K562 (cell line): ENCODE data around the gene ACSF3. TPM values are rescaled to one million over a fixed set of nuclear protein-coding genes. Genes with fewer than 3 reads are reported as not detected.

Source experiments
- ATAC-seq: fragments of 200-7000 bp; cut with Tn5 transposase; 3 replicates; pipeline ENCODE4 v1.9.1; 2020; ENCODE audit warnings: moderate library complexity
- BruUV-seq: library from RNA; stranded (reverse); fragments of 400-500 nt; replicated peaks from 2 replicates; lab custom pipeline; 2021; lab: Mats Ljungman, UMichigan
- CTCF ChIA-PET: fragments of 300-600 bp; formaldehyde crosslinking; extraction: SDS; loops from one replicate; lab custom pipeline; 2021; ENCODE audit warnings: low intra/inter-chr PET ratio; lab: Yijun Ruan, JAX
- POLR2A ChIA-PET: fragments of 300-600, 350-650 bp; sonication (Branson Sonifier 250); formaldehyde crosslinking; extraction: SDS; loops from one replicate; lab custom pipeline; 2021; ENCODE audit warnings: antibody characterized with exemption, inconsistent platforms; lab: Yijun Ruan, JAX
- DNase-seq, 4 experiments: peaks; one replicate each; pipeline versions ENCODE4 v3.0.0 to v3.0.0-alpha.2; 2011 to 2018; ENCODE audit warnings: low spot score in 3 of 4, mixed read lengths in 3 of 4; ENCODE audit errors: extremely low read depth in 1 of 4
- FAIRE-seq: peaks from 2 replicates; lab custom pipeline; 2011; peaks lifted over from hg19 to GRCh38; lab: Jason Lieb, UNC
- H2AFZ ChIP-seq: 2 replicates; pipeline ENCODE4 v1.6.0; 2011; ENCODE audit warnings: low read depth, low read length, control low read depth, inconsistent platforms
- H3K27ac ChIP-seq: fragments of 200-600 bp; 3 replicates; pipeline ENCODE4 v1.8.0; 2011; ENCODE audit warnings: low read depth, mild to moderate bottlenecking, control low read depth, inconsistent platforms, low read length, moderate library complexity, mixed read lengths; ENCODE audit errors: extremely low read depth
- H3K27me3 ChIP-seq, 2 experiments: fragments of 300-600 bp in 1 of 2; 2 replicates in 1 of 2; 3 replicates in 1 of 2; pipeline versions ENCODE4 v1.6.0 to v1.8.0; 2011; ENCODE audit warnings: inconsistent platforms in 2 of 2, low read length in 2 of 2, mild to moderate bottlenecking in 1 of 2, mixed read lengths in 1 of 2, moderate library complexity in 1 of 2; ENCODE audit not compliant: control insufficient read depth in 2 of 2, insufficient read depth in 2 of 2
- H3K36me3 ChIP-seq: fragments of 300-600 bp; 3 replicates; pipeline ENCODE4 v1.8.0; 2011; ENCODE audit warnings: mild to moderate bottlenecking, low read length, inconsistent platforms; ENCODE audit not compliant: control insufficient read depth, insufficient read depth
- H3K4me1 ChIP-seq, 2 experiments: fragments of 200-600 bp in 1 of 2; replicated peaks in 1 of 2; 2 replicates in 1 of 2; 3 replicates in 1 of 2; pipeline versions ENCODE4 v1.5.1 to v1.8.0; 2011; ENCODE audit warnings: inconsistent platforms in 2 of 2, low read length in 2 of 2, mild to moderate bottlenecking in 1 of 2, mixed read lengths in 1 of 2, moderate library complexity in 1 of 2; ENCODE audit not compliant: control insufficient read depth in 2 of 2, insufficient read depth in 2 of 2
- H3K4me2 ChIP-seq: 2 replicates; pipeline ENCODE4 v1.6.1; 2011; ENCODE audit warnings: low read length, control low read depth, inconsistent platforms, mixed read lengths; ENCODE audit not compliant: insufficient read depth
- H3K4me3 ChIP-seq: fragments of 200-600 bp; sonication (generic), shearing (Covaris generic); 2 replicates; pipeline ENCODE4 v1.5.1; 2016; ENCODE audit warnings: control low read depth, inconsistent platforms
- H3K79me2 ChIP-seq: fragments of 200-600 bp; 3 replicates; pipeline ENCODE4 v1.8.0; 2011; ENCODE audit warnings: low read length, inconsistent platforms; ENCODE audit not compliant: control insufficient read depth, insufficient read depth
- H3K9ac ChIP-seq, 2 experiments: 2 replicates each; pipeline versions ENCODE4 v1.6.0 to v1.6.1; 2011; ENCODE audit warnings: low read depth in 2 of 2, low read length in 2 of 2, control low read depth in 1 of 2, inconsistent platforms in 1 of 2, mild to moderate bottlenecking in 1 of 2, mixed read lengths in 1 of 2; ENCODE audit not compliant: insufficient read depth in 1 of 2
- H3K9me1 ChIP-seq: one replicate; pipeline ENCODE4 v1.6.0; 2011; ENCODE audit warnings: inconsistent platforms, mild to moderate bottlenecking, low read length, moderate library complexity; ENCODE audit not compliant: control insufficient read depth, insufficient read depth
- H3K9me3 ChIP-seq: replicated peaks from 2 replicates; pipeline ENCODE4 v1.5.1; 2011; ENCODE audit warnings: low read depth, low read length, inconsistent platforms; ENCODE audit not compliant: control insufficient read depth, insufficient read depth
- H4K20me1 ChIP-seq: replicated peaks from 2 replicates; pipeline ENCODE4 v1.6.1; 2011; ENCODE audit warnings: low read length, inconsistent platforms, mixed read lengths; ENCODE audit not compliant: control insufficient read depth, insufficient read depth
- BCOR ChIP-seq: fragments of 450-650 bp; IDR thresholded peaks from 2 replicates; pipeline ENCODE4 v1.6.1; 2016
- EGR1 ChIP-seq: fragments of 450-650 bp; conservative IDR thresholded peaks from 2 replicates; pipeline ENCODE4 v1.6.1; 2017; ENCODE audit warnings: mild to moderate bottlenecking
- EHMT2 ChIP-seq: fragments of 450-650 bp; IDR thresholded peaks from 2 replicates; pipeline ENCODE4 v1.6.1; 2018; ENCODE audit warnings: antibody characterized with exemption
- HLTF ChIP-seq: fragments of 450-650 bp; IDR thresholded peaks from 2 replicates; pipeline ENCODE4 v1.6.1; 2016
- JUNB ChIP-seq: fragments of 450-650 bp; formaldehyde crosslinking; conservative IDR thresholded peaks from 2 replicates; pipeline ENCODE4 v1.4.0; 2020; ENCODE audit warnings: mild to moderate bottlenecking
- KDM1A ChIP-seq, 2 experiments: fragments of 450-650 bp; IDR thresholded peaks; 2 replicates each; pipeline ENCODE4 v1.6.1; 2016; ENCODE audit warnings: mild to moderate bottlenecking in 2 of 2
- PTBP1 ChIP-seq: fragments of 200-400 bp; formaldehyde crosslinking; IDR thresholded peaks from 2 replicates; pipeline ENCODE4 v1.6.1; 2017; ENCODE audit warnings: low read depth, low read length
- RBM15 ChIP-seq: fragments of 200-400 bp; formaldehyde crosslinking; IDR thresholded peaks from 2 replicates; pipeline ENCODE4 v1.6.1; 2018; ENCODE audit warnings: mild to moderate bottlenecking, low read length, moderate library complexity; ENCODE audit not compliant: insufficient read depth
- RBM25 ChIP-seq: fragments of 200-400 bp; formaldehyde crosslinking; IDR thresholded peaks from 2 replicates; pipeline ENCODE4 v1.6.1; 2018; ENCODE audit warnings: low read length, low read depth, moderate library complexity; ENCODE audit not compliant: severe bottlenecking
- RCOR1 ChIP-seq, 2 experiments: IDR thresholded peaks; 2 replicates each; pipeline ENCODE4 v1.6.1; 2012; ENCODE audit warnings: low read depth in 2 of 2, low read length in 2 of 2, borderline replicate concordance in 1 of 2, improper control_type of control experiment in 1 of 2
- ZC3H4 ChIP-seq: sonication (generic); formaldehyde crosslinking; IDR thresholded peaks from 2 replicates; pipeline ENCODE4 v1.9.0; 2021; ENCODE audit warnings: missing genetic modification reagents, borderline replicate concordance
- ZNF263 ChIP-seq: sonication (generic); formaldehyde crosslinking; IDR thresholded peaks from 2 replicates; pipeline ENCODE4 v1.8.0; 2022; ENCODE audit warnings: mild to moderate bottlenecking, missing genetic modification reagents, borderline replicate concordance
- WGBS: fragments of 100-300 bp; shearing (Covaris generic); methylation state at CpG from one replicate; pipeline ENCODE4 v1.1.6; 2016; ENCODE audit warnings: low coverage, mixed read lengths; ENCODE audit not compliant: insufficient coverage; ENCODE audit errors: missing lambda C conversion rate; 5-methylcytosine and 5-hydroxymethylcytosine counted together
- in situ Hi-C: fragments of 300-500 bp; cut with MboI; formaldehyde crosslinking; loops from 4 replicates; pipeline ENCODE4 v1.15.0; 2018; ENCODE audit warnings: inconsistent platforms, mixed read lengths
- intact Hi-C: fragments of 100-400 bp; cut with micrococcal nuclease; formaldehyde crosslinking; loops from 2 replicates; pipeline ENCODE4 v1.14.2; 2022
- polyA plus RNA-seq, 8 experiments: library from polyadenylated mRNA; depleted of rRNA in 4 of 8; stranded (reverse) in 5 of 8; unstranded in 3 of 8; fragments of >200 nt; fragmentation: Nextera tagmentation in 2 of 8; fragmentation: Illumina TruSeq in 1 of 8; extraction: Ambion mirVana in 2 of 8; extraction: Trizol in 1 of 8; gene quantifications; 2 replicates each; pipeline versions ENCODE4 v1.2.1 to v1.2.3, GENCODE V29; 2011 to 2014; ENCODE audit warnings: inconsistent platforms in 1 of 8, missing spikeins in 1 of 8
- total RNA-seq, 7 experiments: library from RNA; depleted of rRNA in 6 of 7; stranded (reverse); fragments of >200 nt in 6 of 7; fragmentation: Illumina TruSeq in 2 of 7; extraction: Trizol in 2 of 7; gene quantifications; 2 replicates each; pipeline versions ENCODE4 v1.2.1 to v1.2.3, GENCODE V29; 2011 to 2021; ENCODE audit warnings: low replicate concordance in 1 of 7
- TF ChIP-seq, protein P1 (sequence below): fragments of 250-450 bp; sonication (Bioruptor Pico); IDR thresholded peaks from 2 replicates; pipeline ENCODE4 v1.4.0; 2020; ENCODE audit warnings: borderline replicate concordance
- TF ChIP-seq, protein P2 (sequence below): sonication (generic); formaldehyde crosslinking; IDR thresholded peaks from 2 replicates; pipeline ENCODE4 v1.8.0; 2022; ENCODE audit warnings: missing genetic modification reagents, mild to moderate bottlenecking, moderate library complexity, borderline replicate concordance

The ACSF3 gene
- total and polyA plus RNA-seq, 9 of the 15 experiments (the other 6 are each of a cell fraction or from before 2014, with no cell fraction given) = 0.77 to 32.8 (median 14.7) TPM

DNA sequence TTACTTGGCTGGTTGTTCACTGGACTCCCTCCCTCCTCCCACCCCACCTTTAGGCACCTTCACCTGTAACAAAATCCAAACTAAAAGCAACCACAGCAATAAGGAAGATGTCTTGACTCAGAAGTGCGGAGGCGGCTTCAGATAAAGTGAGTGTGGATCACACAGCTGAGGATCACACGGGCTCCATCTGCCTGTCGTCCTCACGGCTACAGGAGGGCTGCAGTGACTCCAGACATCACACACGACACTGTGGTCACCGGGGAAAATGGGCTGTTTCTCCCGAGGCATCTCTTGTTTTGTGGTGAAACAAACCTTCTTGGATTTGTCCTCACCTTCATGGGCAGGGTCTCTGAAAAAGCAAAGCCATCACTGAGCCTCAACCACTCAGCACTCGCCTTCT lies 7.9 kb upstream of the ACSF3 start:
- FAIRE-seq = peak; percentile 52
- H3K9me1 ChIP-seq = no peaks in the 10 kb centered on the region
- H3K9me3 ChIP-seq = peaks cover 3% of the 10 kb centered on the region
- ChIA-PET POLR2A (interaction anchor here (0.6 to 2.0 kb wide), 3 partner anchors 11 to 168 kb away, joined by 3 to 10 read pairs (median 4); no protein-coding TSS in a partner anchor), CTCF (no interaction called here)
- H3K9ac ChIP-seq = no peak overlapping the region
- in situ Hi-C loops = no loop called here
- DNase-seq = peak in 1 of 4 experiments; percentile 39
- no peaks in the 10 kb centered on the region for H4K20me1 ChIP-seq
- no peak overlapping the region for H3K27ac ChIP-seq
- H3K4me1 ChIP-seq = peaks cover 9 to 34% of the 10 kb centered on the region in 2 experiments; a peak in 4 of 5 replicates
- intact Hi-C loops = no loop called here
- H3K4me2 ChIP-seq = no peak overlapping the region
- H3K79me2 ChIP-seq = no peaks in the 10 kb centered on the region
- no peak overlapping the region for H3K4me3 ChIP-seq
- WGBS = 6% methylated on average over 9 of the region's 9 CpGs
- TF ChIP-seq, protein P1, sequence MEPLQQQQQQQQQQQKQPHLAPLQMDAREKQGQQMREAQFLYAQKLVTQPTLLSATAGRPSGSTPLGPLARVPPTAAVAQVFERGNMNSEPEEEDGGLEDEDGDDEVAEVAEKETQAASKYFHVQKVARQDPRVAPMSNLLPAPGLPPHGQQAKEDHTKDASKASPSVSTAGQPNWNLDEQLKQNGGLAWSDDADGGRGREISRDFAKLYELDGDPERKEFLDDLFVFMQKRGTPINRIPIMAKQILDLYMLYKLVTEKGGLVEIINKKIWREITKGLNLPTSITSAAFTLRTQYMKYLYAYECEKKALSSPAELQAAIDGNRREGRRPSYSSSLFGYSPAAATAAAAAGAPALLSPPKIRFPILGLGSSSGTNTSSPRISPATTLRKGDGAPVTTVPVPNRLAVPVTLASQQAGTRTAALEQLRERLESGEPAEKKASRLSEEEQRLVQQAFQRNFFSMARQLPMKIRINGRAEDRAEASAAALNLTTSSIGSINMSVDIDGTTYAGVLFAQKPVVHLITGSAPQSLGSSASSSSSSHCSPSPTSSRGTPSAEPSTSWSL (CRISPR knock-in tag) = no peak
- TF ChIP-seq ZNF263 (CRISPR knock-in tag) = 0 out of 2 replicates have a peak, but pooled peaks have one; percentile 51
- TF ChIP-seq RBM25 = peak; percentile 94
- no peak for TF ChIP-seq RBM15
- TF ChIP-seq KDM1A (IDR thresholded peaks at IDR 0.05) = peak; percentile 41 to 42; a peak in 1 of 4 replicates
- no peak for TF ChIP-seq ZC3H4
- peak; percentile 75 for TF ChIP-seq EGR1
- no peak for TF ChIP-seq JUNB (CRISPR knock-in tag)
- no peak for TF ChIP-seq EHMT2
- TF ChIP-seq HLTF = peak; percentile 92; the same call in 1 of the 2 replicates
- 0 out of 2 replicates have a peak, but pooled peaks have one; percentile 63 for TF ChIP-seq PTBP1
- TF ChIP-seq, protein P2, sequence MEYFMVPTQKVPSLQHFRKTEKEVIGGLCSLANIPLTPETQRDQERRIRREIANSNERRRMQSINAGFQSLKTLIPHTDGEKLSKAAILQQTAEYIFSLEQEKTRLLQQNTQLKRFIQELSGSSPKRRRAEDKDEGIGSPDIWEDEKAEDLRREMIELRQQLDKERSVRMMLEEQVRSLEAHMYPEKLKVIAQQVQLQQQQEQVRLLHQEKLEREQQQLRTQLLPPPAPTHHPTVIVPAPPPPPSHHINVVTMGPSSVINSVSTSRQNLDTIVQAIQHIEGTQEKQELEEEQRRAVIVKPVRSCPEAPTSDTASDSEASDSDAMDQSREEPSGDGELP (CRISPR knock-in tag) = peak; percentile 60; the same call in 1 of the 2 replicates
- 0 out of 4 replicates have a peak, but pooled peaks of 1 of the 2 experiments have one; percentile 5 for TF ChIP-seq RCOR1 (IDR thresholded peaks at IDR 0.05; ENCODE audit: borderline replicate concordance in 1 of 2, low read depth in 2 of 2, low read length in 2 of 2)
- peak; percentile 46; the same call in 1 of the 2 replicates for TF ChIP-seq BCOR
- BruUV-seq = no TSS peak
- peak; percentile 50; the same call in 2 of the 3 replicates for ATAC-seq
- no peak overlapping the region for H2AFZ ChIP-seq
- H3K36me3 ChIP-seq = no peaks in the 10 kb centered on the region
- peaks cover 34 to 60% of the 10 kb centered on the region in 2 experiments; a peak in 4 of 5 replicates for H3K27me3 ChIP-seq
